Peyer's patch (tissue), 4 donors: ENCODE measurements around the gene ARFGAP1.

ENCODE experiments used
- POLR2A ChIP-seq, 2 donors: fragments of 450-650 bp; IDR thresholded peaks; one replicate each; pipeline ENCODE4 v1.5.1; 2017; ENCODE audit warnings: antibody characterized with exemption in 2 of 2, mild to moderate bottlenecking in 2 of 2, moderate library complexity in 2 of 2
- TF ChIP-seq, protein P1 (sequence below), 6 experiments: fragments of 450-650 bp in 4 of 6; fragments of 200-600 bp in 2 of 6; sonication (generic) in 1 of 6; IDR thresholded peaks; one replicate each; pipeline ENCODE4 v1.5.1; 2017 to 2019; ENCODE audit warnings: antibody characterized with exemption in 6 of 6, mild to moderate bottlenecking in 3 of 6, moderate library complexity in 1 of 6

DNA sequence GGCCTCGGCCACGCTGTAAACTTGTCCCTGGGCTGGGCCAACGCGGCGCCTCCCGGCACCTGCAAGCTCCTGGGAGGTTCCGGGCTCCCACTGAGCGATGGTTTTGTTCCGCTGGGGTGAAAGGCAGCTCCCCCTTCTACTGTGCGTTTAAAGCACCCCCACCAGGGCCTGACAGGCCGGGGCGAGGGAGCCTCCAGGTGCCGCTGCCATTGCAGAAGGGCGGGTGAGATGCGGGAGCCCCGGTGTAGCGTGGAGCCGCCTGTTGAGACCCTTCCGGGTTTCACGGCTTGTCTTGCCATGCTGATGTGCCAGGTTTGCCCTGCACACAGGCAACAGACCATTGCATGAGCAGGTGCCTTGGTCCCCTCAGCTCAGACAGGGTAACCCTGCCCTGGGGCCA, 23.2 kb downstream of the ARFGAP1 start:
- TF ChIP-seq, protein P1, sequence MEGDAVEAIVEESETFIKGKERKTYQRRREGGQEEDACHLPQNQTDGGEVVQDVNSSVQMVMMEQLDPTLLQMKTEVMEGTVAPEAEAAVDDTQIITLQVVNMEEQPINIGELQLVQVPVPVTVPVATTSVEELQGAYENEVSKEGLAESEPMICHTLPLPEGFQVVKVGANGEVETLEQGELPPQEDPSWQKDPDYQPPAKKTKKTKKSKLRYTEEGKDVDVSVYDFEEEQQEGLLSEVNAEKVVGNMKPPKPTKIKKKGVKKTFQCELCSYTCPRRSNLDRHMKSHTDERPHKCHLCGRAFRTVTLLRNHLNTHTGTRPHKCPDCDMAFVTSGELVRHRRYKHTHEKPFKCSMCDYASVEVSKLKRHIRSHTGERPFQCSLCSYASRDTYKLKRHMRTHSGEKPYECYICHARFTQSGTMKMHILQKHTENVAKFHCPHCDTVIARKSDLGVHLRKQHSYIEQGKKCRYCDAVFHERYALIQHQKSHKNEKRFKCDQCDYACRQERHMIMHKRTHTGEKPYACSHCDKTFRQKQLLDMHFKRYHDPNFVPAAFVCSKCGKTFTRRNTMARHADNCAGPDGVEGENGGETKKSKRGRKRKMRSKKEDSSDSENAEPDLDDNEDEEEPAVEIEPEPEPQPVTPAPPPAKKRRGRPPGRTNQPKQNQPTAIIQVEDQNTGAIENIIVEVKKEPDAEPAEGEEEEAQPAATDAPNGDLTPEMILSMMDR (IDR thresholded peaks at IDR 0.05), result no peak
- TF ChIP-seq POLR2A (IDR thresholded peaks at IDR 0.05), result no peak
